ENCODE data around the gene NUP58.
"Not testable (repeated sequence)": the region's sequence is repeated elsewhere in the genome, so short reads cannot be mapped to it uniquely, and the experiment has no call there.

- TF ChIP-seq POLR2AphosphoS5 (IDR thresholded peaks at IDR 0.05); CTCF (IDR thresholded peaks at IDR 0.05); POLR2A (IDR thresholded peaks at IDR 0.05); EP300 (IDR thresholded peaks at IDR 0.05; ENCODE audit: low read depth): not testable (repeated sequence)
Measured at GRCh38 chr13:25318946-25319345, 17.5 kb downstream of the NUP58 start.
